Cardiac fibroblast (primary cell): Measurements from ENCODE around the gene MGA.
A peak's percentile ranks its signal among the peaks of the same experiment; 100 is the strongest.

ENCODE experiments used
- DNase-seq, 2 donors: peaks; one replicate each; pipeline versions ENCODE4 v3.0.0 to v3.0.0-alpha.2; 2010; ENCODE audit warnings: low read depth in 2 of 2
- H3K4me3 ChIP-seq, 2 donors: replicated peaks in 1 of 2; 1 replicate in 1 of 2; 2 replicates in 1 of 2; pipeline ENCODE4 v1.5.1; 2011; ENCODE audit warnings: low read depth in 2 of 2, low read length in 2 of 2, mild to moderate bottlenecking in 2 of 2, moderate library complexity in 1 of 2
- TF ChIP-seq, protein P1 (sequence below): IDR thresholded peaks from one replicate; pipeline ENCODE4 v1.5.1; 2011; ENCODE audit warnings: low read depth, mild to moderate bottlenecking, low read length, inconsistent platforms

Gene MGA

DNA sequence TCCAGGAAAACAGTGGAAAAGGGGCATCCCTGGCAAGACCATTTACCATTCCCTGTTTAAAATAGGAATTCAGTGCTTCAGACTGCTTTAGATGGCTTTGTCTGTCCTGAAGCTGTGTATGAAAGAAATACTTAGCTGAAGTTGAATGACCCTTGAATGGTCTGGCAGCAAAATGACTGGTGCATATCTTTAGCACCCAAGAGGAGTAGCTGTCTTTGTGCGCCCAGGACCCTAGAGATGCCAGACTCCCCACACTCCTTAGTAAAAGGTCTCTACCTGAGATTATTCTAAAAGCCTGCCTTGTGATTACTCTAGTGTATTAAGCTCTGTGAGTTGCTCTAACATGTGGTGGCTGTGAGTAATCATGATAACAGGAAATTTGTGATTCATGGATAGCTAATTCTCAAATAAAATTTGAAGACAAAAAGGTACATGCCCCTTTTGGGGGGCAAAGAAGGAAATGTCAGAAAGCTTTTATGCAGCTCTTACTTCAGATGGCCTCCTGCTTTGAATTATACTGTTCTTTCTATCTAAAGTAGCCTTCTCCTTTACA, 117.3 kb downstream of the MGA start:
- DNase-seq = peak in 1 of 2 donors; percentile 54
- TF ChIP-seq, protein P1, sequence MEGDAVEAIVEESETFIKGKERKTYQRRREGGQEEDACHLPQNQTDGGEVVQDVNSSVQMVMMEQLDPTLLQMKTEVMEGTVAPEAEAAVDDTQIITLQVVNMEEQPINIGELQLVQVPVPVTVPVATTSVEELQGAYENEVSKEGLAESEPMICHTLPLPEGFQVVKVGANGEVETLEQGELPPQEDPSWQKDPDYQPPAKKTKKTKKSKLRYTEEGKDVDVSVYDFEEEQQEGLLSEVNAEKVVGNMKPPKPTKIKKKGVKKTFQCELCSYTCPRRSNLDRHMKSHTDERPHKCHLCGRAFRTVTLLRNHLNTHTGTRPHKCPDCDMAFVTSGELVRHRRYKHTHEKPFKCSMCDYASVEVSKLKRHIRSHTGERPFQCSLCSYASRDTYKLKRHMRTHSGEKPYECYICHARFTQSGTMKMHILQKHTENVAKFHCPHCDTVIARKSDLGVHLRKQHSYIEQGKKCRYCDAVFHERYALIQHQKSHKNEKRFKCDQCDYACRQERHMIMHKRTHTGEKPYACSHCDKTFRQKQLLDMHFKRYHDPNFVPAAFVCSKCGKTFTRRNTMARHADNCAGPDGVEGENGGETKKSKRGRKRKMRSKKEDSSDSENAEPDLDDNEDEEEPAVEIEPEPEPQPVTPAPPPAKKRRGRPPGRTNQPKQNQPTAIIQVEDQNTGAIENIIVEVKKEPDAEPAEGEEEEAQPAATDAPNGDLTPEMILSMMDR = no peak
- no peak overlapping the region for H3K4me3 ChIP-seq

DNA sequence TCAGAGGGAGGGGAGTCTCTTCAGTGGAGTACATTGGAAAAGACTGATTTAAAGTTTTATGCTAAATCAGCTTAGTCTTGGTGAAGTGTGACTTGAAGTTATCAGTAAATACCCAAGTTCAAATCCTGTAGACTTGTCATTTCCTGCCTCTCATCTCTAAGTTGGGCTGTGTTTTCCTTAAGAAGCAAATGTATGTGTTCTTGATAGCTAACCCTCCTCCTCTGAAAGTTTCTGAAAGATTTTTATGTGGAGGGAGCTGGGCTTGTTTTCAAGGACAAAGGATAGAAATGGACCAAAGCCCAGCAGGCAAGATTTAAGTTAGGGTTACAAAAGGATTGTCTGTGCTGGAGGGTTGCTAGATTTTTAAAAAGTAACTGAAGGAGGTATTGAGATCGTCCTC, 118.3 kb downstream of the MGA start:
- peak in 1 of 2 donors; percentile 45 for DNase-seq
- H3K4me3 ChIP-seq = no peak overlapping the region
- TF ChIP-seq, protein P1 = no peak

DNA sequence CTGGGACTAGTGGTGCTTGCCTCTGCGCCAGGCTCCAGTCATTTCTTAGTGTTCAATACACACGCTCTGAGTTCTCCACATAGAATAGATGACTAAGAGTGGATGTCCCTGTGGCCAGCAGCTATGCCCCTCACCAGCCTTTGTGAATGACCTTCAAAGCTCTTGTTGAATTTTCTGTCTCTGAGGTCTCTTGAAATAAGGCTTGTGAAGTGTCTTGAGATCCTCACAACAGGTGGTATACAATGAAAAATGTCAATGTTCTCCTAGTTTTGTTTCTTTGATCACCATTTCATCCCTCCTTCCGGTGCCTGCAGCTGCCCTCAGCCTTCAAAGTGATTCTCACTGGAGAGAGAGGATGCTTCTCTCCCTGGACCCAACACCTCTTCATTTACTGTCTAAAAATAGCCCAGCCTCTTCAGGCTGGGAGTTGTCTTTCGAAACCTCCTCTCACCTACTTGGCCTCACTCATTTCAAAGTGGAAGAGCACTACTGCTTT, 119.5 kb downstream of the MGA start:
- H3K4me3 ChIP-seq = no peak overlapping the region
- no peak for DNase-seq
- TF ChIP-seq, protein P1 = no peak

DNA sequence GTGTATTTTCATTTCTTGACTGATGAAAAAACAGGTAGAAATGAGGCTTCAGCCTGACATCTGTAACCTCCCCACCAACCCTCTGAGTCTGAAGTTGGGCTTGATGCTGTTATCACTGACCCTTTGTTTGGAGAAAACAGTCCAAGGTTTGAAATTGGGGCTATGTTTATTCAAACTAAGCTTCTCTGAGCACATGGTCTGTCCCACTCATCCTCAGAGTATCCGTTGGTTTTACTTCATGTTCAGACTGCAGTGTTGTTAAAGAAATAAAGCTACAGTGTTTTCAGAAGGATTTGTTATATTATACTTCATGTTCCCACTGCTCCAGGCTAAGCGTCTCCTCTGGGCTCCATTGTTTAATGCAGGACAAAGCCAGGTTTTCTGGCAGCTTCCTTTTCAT, 120.1 kb downstream of the MGA start:
- no peak for DNase-seq
- TF ChIP-seq, protein P1 = no peak
- H3K4me3 ChIP-seq = no peak overlapping the region

DNA sequence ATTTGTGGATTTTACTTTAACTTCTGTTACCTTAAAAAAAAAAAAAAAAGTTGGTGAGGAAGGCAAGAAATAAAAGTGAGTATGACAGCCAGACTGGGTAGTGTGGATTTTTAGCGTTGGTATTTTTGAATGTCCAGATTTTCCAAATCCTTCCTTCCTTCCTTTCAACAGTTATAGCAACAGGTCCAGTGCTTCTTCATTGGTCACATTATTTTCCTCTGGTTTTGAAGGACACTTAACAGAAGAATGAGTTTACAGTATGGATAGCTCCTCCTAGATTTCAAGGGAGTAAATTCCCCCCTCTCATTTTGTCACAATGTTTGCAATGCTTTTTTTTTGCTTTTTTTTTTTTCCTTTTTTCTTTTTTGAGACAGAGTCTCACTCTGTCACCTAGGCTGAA, 120.5 kb downstream of the MGA start:
- H3K4me3 ChIP-seq = no peak overlapping the region
- TF ChIP-seq, protein P1 = no peak
- no peak for DNase-seq

DNA sequence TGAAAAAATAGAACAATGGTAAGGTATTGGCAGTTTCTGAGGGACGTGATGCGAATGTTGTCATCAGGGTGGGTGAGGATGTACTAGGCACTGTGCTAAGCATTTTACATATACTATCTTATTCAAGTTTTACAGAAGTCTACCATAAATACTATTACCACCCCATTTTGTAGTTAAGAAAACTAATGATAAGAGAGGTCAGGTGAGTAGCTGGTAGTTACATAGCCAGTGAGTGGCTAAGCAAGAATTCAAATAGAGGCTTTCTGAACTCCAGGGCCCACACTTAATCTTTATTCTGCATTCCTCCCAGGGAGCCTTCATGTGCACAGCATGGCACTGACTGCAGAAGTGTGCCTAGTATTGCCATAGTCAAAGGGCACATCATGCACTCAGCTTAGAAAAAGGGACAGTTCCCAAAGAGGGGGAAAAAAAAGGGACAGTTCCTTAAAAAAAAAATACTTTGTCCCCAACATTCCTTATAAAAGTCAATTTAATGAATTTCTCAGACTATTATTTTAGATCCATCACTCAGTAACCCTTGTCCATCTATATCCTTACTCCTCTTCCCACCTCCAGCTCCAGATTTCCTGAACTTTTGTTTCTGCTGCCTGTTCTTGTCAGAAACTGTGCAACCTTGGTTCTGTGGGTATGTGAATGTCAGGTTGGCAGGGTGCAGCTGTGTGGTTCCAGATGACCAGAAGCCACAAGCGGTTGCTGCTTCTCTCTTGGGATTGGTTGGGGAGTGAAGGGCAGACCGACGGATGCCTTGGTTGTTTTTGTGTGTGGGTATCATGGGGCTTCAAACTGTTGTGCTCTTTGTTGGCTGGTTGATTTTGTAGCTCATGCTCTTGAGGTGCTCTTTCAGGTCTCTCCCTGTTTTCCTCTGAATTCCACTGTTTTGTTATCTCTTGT, 122.4 kb downstream of the MGA start:
- no peak for DNase-seq
- no peak overlapping the region for H3K4me3 ChIP-seq
- TF ChIP-seq, protein P1 = no peak
